ENCODE measurements around the gene LGALS3BP.
A peak's percentile ranks its signal among the peaks of the same experiment; 100 is the strongest.

The LGALS3BP gene

DNA sequence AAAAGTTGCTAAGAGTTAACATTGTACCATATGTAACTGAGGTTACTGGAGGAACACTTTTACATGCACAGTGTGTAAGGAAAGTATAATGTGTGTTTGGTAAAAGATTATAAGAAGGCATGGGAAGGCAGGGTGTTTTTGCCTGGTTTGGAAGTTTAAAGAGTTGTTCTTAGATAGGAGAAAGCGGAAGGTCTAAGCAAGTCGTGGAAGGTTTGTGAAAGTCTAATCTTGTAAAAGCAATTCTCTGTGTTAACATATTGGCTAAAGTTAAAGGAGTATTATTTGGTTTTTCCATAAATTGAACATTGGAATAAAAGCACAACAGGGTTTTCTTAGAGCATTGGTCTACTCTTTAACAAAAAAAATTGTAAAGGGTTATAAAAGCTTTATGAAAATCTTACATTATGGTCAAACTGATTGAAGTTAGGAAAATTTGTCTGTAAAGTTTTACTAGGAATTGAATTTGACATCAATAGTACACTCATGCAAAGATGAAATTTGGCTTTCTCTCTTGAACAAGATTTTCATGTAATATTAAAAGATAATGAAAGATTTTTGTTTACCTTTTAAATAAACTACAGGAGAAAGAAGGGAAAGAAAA lies 34.5 kb upstream of the LGALS3BP start:
- DNase-seq: no peak

DNA sequence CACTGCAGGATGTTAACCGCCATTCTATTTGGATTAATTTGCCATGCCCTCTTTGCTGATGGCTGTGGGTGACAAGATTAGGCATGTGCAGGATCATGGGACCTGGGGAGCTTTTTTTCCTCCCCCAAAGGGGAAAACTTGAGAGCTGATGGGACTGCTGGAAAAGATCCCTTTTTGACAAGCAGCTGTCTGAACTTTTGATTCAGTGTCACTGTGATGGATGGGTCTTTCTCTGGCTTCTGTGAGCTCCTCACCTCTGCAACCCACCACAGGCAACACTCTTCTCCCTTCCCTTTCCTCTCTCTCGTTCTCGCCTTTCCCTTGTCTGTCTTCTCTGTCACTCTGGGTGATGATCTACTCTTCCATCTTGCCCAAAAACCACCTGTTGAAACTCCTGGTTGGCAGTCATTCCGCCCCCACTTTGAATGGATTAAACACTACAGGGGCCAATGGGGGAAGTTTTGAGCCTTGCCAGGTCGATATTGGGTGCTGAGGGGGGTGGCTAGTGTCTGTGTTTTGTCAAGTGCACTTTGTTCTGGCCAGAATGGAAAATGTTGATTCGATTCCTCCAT lies 32.9 kb upstream of the LGALS3BP start:
- no peak for DNase-seq

DNA sequence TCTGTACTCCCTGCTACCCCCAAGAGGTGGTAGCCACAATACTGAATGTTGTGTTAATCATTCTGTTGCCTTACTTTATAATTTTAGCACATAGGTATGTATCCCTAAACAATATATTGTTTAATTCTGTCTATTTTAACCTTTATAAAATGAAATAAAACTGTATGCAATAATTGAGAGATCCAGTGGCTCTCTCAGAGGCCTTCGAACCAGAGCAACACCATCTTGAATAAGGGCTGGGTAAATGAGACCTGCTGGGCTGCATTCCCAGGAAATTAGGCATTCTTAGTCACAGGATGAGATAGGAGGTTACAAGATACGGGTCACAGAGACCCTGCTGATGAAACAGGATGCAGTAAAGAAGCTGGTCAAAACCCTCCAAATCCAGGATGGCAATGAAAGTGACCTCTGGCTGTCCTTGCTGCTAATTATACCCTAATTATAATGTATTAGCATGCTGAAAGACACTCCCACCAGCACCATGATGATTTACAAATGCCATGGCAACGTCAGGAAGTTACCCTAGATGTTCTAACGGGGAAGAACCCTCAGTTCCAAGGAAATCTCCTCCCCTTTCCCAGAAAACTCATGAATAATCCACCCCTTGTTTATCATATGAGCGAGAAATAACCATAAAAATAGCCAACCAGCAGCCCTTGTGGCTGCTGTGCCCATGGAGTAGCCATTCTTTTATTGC lies 31.9 kb upstream of the LGALS3BP start:
- no peak for DNase-seq

DNA sequence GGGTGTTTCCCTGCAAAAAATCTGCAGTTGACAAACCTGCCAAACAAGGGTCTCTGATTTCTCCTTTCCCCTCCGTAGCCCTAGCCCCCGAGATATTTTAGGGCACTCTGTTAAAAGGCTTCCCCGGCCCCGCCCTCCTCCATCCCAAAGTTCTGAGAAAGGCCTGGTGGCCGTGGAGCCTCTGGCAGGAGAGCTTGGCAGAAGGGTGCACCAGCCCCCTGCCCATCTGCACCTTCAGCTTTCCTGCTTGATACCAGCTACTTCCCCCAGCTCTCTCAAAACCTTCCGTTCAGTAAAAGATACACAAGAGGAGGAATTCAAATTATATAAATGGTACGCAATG lies 30.6 kb upstream of the LGALS3BP start:
- DNase-seq: no peak

DNA sequence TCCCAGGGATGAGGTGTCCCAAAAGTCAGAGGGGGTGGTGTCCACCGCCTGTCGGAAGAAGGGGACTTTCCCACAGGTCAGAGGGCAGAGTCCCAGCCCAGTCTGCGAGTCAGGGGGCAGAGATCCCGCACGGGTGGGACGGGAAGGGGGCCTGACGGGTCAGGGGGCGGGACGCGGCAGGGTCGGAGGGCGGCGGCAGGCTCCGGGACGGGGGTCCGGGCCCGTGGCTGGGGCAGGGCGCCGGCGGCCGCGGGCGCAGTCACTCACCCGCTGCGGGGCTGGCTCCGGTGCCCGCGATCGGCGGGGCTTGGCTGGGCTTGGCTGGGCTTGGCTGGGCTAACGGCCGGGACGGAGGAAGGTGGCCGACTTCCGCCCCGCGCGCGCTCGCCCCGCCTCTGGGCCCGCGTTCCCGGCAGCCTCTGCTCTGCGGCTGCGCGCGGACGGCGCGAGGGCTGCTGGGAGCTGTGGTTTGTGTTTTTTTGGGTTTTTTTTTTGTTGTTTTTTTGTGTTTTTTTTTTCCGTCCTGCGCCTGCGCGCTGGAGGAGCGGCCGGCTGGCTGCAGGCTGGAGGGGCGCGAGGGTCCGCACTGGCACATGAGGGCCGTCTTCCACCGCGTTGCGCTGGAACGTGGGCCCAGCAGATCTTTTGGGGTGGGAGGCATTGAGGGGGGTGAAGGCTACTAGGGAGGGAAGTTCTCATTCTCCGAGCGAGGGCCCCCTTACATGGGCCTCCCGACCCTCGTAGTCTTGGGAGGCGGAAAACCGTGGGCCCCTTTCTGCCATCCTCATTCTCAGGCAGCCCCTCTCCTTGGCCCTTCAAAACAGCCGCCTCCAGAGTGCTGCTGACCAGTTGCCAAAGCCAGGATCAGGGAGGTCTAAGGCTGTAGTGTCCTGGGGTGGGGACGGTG lies 29.9 kb upstream of the LGALS3BP start, which contains the start of gene CANT1:
CANT1 (minus strand) TSS at position 368 of the 907 bp plus-strand sequence. CDS start 12,142 bp downstream, outside the sequence.
- DNase-seq: peak; percentile 81

DNA sequence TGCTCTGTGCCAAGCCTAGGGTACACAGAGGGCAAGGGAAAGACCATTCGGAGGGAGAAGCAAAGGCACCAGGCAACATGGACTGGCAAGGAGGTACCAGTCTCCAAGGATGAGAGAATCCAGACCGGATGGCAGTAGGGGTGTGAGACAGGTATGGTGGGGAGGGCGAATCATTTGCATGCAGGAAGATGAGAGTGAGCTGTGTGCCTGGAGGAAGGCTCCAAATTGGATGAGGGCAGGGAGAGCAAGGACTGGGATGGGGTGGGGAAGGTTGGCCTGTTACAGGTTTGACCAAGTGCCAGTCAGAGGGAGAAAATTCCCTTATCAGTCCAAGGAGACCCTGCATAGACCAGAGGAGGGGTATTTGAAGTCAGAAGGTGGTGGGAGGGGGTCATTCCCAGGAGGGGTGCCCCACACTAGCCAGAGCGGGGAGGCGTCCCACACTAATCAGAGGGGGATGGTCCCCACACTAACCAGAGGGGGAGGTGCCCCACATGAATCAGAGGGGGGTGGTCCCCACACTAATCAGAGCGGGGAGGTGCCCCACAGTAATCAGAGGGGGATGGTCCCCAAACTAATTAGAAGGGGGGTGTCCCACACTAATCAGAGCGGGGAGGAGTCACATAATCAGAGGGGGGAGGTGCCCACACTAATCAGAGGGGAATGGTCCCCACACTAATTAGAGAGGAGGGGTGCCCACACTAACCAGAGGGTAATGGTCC lies 29.1 kb upstream of the LGALS3BP start:
- no peak for DNase-seq

DNA sequence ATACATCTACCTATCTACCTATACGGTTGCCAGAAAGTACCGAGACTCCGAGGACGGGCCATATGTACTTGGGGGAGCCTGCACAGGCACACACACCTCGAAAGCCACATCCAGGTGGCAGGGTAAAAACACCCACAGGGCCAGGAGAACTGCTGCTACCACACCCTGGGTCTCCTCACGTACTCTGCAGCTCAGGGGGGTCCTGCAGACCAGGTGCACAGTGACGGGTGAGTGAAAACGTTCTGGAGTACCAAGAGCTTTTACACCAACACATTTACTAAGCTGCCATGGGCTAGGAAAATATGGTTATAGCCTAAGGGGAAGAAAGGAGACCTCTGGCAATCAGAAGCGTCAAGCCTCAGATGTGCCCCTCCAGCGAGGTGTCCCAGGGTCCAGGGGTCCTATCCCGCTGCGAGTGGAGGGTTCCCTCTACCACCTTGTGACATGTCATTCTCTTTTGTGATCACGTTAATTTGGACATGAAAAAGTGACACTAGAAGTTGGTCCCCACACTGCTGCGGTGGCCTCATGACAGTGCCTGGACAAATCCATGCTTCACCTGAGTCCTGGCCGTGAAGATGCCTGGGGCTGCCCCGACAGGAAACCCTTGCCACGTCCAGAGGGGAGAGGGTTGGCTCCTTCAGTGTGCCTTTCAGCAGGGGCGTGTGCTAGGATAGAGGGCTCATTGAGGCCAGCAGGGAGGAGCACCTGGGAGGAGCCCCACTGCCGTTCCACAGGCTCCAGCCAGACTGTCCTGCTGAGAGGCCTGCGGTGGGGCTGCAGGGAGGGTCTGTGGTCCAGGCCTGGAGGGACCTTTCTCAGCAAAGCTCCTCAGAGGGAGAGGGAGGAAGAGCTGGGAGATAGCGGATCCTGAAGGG lies 28.0 kb upstream of the LGALS3BP start:
- DNase-seq: no peak

DNA sequence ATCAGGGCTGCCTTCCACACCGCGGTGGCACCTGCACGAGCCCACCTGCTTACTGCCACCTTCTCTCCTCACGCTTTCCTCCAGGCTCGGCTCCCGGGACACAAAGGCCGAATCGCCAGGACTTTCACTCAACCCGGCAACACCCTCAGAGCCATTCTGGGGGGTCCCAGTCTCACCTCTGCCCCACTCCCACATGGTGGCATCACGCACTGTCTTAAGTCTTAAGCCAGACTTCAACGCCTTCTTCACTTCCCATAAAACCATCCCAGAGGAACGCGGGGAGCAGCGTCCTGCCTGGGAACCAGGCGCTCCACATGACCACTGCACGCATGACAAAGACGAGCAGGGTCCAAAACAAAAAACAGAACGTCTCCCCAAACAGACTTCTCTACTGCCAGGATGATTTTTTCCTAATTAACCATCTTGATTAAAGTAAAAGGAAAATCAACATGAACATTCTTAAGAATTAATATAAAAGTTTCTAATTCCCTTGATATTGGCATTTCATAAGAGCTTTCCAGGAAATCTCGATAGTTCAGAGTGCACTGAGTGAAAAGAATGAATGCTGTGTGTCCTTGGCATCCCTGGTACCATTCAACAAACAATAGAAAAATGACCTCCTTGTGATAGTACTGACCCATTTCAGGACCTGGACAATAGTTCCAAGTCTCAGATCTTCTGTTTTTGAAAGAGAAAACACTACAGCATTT lies 27.2 kb upstream of the LGALS3BP start:
- DNase-seq: no peak

DNA sequence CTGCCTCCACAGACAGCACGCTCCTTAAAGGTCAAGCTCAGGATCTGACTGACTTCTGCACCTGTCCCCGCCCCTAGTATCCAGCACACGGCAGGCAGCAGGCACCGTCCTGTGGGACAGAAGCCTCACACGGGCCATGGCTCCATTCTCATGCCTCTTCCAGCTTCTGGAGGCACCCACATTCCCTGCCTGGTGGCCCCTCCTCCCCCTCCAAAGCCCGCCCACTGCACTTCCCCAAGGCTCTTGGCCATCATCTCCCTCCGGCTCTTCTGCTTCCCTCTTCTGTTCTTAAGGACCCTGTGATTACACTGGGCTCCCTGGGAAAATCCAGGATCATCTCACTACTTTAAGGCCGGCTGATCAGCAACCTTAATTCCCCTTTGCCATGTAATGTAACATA lies 26.3 kb upstream of the LGALS3BP start:
- DNase-seq: no peak

DNA sequence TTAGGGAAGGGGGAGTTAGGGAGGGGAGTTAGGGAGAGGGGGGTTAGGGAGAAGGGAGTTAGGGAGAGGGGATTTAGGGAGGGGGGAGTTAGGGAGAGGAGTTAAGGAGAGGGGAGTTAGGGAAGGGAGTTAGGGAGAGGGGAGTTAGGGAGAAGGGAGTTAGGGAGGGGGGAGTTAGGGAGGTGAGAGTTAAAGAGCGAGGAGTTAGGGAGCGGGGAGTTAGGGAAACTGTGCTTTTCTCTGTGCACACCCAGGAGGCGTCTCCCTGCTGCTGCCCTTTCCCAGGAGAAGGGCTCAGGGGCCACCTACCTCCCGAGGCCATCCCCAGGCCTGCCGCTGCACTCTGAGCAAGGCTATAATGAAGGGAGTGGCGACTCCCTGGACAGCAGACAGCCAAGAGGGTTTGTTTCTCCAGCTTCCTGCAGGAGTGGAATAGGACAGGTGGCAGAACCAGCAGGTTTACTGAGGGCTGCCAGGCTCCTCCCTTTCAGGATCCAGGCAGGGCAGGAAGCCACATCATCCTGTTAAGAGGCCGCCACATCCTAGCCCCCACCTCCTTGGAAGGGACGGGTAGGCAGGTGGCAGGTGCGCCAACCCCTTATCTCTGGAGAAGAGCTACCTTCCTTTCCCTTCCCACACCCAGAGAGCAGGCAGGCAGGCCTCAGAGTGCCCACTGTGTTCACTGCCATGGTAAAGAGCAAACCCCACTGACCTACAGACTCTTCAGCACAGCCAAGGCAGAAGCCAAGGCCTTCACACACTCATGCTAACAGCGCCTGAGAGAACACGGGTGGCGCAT lies 25.5 kb upstream of the LGALS3BP start:
- no peak for DNase-seq

DNA sequence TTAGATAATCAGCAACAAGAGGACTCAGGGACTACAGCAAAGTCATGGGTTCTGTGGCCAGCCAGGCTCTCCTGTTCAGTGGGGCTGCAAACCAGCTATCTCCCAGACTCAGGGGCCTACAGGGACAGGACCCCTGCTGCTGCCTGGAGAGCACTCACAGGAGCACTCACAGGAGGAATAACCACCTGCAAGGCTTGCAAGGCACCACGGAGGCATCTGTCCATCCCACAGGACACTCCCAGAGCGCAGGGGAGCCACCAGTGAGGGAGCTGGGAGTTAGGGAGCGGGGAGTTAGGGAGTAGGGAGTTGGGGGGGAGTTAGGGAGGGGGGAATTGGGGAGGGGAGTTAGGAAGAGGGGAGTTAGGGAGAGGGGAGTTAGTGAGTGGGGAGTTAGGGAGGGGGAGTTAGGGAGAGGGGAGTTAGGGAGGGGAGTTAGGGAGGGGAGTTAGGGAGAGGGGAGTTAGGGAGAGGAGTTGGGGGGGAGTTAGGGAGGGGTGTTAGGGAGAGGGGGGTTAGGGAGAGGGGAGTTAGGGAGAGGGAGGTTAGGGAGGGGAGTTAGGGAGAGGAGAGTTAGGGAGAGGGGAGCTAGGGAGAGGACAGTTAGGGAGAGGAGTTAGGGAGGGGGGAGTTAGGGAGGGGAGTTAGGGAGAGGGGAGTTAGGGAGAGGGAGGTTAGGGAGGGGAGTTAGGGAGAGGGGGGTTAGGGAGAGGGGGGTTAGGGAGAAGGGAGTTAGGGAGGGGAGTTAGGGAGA lies 24.1 kb upstream of the LGALS3BP start:
- no peak for DNase-seq

DNA sequence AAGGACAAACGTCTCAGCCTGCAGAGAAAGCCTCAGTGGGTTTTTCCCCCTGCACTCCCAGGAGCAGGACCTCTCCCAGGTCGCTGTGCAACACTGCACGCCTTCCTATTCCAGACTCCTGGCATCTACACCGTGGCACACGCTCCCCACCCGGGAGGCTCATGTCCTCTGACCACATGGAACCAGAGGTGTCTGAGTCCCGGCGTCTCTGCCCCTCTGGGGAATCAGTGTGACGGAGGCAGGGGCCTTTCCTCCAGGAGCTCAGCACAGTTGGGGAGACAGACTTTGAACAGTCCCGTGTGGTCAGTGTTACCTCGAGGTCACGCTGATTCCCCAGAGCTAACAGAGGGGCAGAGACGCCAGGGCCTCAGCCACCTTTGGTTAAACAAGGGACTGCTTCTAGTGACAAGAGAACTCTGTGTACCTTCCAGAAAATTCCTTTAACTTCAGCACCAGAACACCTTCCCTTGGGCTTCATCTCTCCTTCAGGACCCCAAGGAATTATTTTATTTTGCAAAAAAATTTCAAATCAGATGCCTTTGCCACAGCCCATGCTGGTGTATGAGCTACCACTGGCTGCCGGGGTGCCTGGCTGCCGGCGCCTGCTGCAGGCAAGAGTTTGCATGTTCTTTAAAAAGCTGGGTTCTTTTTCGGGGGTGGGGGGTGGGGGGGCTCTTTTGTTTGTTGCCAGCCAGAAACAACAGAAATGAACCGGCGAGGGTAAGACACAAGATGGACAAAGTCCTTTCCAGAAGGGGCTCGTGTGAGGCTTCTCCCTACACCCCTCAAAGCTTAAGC lies 23.3 kb upstream of the LGALS3BP start:
- DNase-seq: no peak

DNA sequence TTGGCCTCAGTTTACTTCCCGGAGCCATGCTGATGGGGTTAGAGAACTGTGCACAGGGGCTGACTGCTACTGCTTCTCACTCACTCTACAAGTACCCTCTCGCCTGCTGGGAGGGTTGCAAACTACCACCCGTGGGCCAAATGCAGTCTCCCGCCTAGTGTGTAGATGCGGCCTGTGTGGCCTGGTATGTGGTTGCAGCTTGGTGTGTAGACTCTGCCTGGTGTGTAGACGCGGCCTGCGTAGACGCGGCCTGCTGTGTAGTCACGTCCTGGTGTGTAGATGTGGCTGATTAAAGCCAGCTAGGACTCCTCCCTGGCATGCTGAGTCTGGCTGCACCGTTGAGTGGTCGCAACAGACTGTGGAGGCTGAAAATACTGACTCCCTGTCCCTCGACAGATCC lies 22.6 kb upstream of the LGALS3BP start:
- DNase-seq: no peak

DNA sequence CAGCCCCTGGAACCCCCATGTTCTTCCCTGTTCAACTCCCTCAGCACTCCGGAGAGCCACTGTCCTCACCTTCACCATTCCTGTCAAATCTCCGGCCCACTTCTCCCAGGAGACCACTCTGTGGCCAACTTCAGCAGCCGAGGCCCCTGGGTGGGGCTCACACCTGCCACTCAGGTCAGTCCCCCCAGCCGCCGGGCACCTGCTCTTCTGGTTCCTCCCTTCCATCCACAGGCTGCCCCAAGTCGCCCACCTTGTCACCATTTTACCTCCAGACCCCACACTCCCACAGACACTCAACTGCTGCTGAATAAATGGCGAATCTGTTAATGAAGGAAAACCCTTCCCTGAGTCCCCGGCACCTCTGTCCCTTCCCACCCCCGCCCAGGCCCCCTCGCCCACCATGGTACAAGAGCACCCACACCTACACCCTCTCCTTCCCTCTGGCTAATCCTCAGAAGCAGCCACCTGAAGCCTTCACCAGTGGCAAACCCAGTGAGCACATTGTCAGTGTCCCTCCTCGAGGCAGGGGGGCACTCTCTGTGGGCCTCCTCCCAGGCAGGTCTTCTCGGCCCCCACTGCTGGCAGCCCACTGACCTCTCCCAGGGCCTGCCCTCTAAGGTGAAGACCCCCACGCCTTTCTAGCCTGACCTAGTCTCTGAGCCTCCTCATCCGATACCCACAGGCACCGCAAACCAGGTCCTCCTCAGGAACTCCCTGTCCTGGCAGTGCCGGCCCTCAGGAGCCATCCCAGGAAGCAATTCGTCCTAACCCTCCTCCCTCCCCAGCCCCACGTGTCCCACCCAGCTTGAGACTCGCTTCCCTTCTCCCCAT lies 21.7 kb upstream of the LGALS3BP start:
- DNase-seq: no peak

DNA sequence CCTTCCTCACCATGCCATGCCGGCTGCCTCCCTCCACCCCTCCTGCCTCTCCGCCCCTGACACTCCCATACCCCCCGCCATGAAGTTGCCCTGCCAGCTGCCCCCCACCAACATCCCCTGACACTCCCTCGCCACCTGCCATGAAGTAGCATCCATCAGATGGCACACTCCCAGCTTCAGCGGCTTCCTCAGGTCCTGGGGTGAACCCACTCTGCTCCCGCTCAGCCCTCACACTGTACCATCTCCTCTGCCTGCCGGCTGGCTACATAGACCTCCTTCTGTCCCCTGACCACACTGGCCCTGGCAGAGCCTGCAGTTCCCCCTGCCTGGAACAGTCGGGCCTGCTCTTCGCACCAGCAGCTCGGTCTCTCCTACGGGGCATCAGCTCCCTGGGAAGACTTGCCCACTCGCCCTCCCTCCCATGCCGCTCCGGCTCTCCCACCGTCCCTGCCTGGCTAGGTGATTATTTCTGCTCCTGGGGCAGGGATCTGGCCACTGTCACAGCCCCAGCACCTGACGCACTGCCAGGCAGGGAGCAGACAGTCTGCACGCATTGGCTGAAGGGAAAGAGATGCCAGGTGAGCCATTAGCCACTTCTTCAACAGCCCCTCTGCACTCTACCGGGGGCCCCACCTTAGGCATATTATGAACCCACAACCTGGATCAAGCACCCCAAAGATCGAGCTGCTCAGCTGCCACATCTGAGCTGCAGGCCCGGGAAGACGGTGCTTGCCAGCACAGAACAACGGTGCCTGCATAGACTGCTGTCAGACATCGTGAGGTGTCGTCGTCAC lies 20.9 kb upstream of the LGALS3BP start:
- no peak for DNase-seq

DNA sequence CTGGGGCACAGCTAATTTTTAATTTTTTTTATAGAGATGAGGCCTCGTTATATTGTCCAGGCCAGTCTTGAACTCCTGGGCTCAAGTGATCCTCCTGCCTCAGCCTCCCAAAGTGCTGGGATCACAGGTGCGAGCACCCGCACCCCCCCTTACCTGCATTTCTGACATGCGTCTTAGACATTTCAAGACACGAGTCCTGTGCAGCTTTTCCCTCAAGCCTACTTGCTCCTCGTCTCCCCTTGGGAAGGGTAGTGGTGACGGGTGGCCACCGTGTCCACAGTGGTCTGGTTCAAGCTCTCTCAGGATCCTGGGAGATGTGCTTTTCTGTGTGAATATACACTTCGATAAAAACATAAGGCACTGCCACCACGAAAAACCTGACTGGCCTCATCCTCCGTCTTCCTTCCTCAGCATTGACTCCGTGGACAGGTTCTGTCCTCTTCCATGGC lies 20.2 kb upstream of the LGALS3BP start:
- no peak for DNase-seq

Measured in activated CD8-positive, alpha-beta memory T cell treated with anti-CD3 and anti-CD28 coated beads, Interleukin-2, amount 50 U/mL, for 4 hours (primary cell).